K562 (cell line): Measurements from ENCODE around the gene SCGB1A1. TPM values are rescaled to one million over a fixed set of nuclear protein-coding genes. Genes with fewer than 3 reads are reported as not detected.

Source experiments
- MYNN ChIP-seq, 2 experiments: sonication (generic); formaldehyde crosslinking in 1 of 2; IDR thresholded peaks; 2 replicates each; pipeline versions ENCODE4 v1.5.0 to v1.6.1; 2016 to 2020; ENCODE audit warnings: antibody characterized with exemption in 1 of 2, missing genetic modification reagents in 1 of 2
- POU5F1 ChIP-seq: fragments of 150-350 bp; IDR thresholded peaks from 2 replicates; pipeline ENCODE4 v1.6.1; 2014; ENCODE audit warnings: borderline replicate concordance, low read length, low read depth, mild to moderate bottlenecking; ENCODE audit not compliant: partially characterized antibody
- polyA plus RNA-seq, 8 experiments: library from polyadenylated mRNA; depleted of rRNA in 4 of 8; stranded (reverse) in 5 of 8; unstranded in 3 of 8; fragments of >200 nt; fragmentation: Nextera tagmentation in 2 of 8; fragmentation: Illumina TruSeq in 1 of 8; extraction: Ambion mirVana in 2 of 8; extraction: Trizol in 1 of 8; gene quantifications; 2 replicates each; pipeline versions ENCODE4 v1.2.1 to v1.2.3, GENCODE V29; 2011 to 2014; ENCODE audit warnings: inconsistent platforms in 1 of 8, missing spikeins in 1 of 8
- total RNA-seq, 7 experiments: library from RNA; depleted of rRNA in 6 of 7; stranded (reverse); fragments of >200 nt in 6 of 7; fragmentation: Illumina TruSeq in 2 of 7; extraction: Trizol in 2 of 7; gene quantifications; 2 replicates each; pipeline versions ENCODE4 v1.2.1 to v1.2.3, GENCODE V29; 2011 to 2021; ENCODE audit warnings: low replicate concordance in 1 of 7
- TF ChIP-seq, protein P1 (sequence below), 2 experiments: fragments of 450-650 bp; formaldehyde crosslinking in 1 of 2; IDR thresholded peaks; 2 replicates each; pipeline versions ENCODE4 v1.4.0 to v1.6.1; 2014 to 2020; ENCODE audit warnings: mild to moderate bottlenecking in 2 of 2, borderline replicate concordance in 1 of 2, low read depth in 1 of 2
- TF ChIP-seq, protein P2 (sequence below), 2 experiments: fragments of 250-450 bp in 1 of 2; fragments of 450-650 bp in 1 of 2; sonication (Bioruptor Pico) in 1 of 2; IDR thresholded peaks; 2 replicates each; pipeline versions ENCODE4 v1.6.1 to v1.8.0; 2016 to 2021; ENCODE audit warnings: mild to moderate bottlenecking in 2 of 2, moderate library complexity in 2 of 2, missing compliant biosample characterization in 1 of 2, missing genetic modification characterization in 1 of 2
- TF ChIP-seq, protein P3 (sequence below), 2 experiments: fragments of 450-650 bp; IDR thresholded peaks; 2 replicates each; pipeline ENCODE4 v1.6.1; 2016; ENCODE audit warnings: mild to moderate bottlenecking in 2 of 2, borderline replicate concordance in 1 of 2, low read depth in 1 of 2, moderate library complexity in 1 of 2

The SCGB1A1 gene
- total and polyA plus RNA-seq, 9 of the 15 experiments (the other 6 are each of a cell fraction or from before 2014, with no cell fraction given): 0.55 TPM; not detected in 8

GRCh38 chr11:62398011-62398994, 20.5 kb upstream of the SCGB1A1 start (continued):
- TF ChIP-seq, protein P1, sequence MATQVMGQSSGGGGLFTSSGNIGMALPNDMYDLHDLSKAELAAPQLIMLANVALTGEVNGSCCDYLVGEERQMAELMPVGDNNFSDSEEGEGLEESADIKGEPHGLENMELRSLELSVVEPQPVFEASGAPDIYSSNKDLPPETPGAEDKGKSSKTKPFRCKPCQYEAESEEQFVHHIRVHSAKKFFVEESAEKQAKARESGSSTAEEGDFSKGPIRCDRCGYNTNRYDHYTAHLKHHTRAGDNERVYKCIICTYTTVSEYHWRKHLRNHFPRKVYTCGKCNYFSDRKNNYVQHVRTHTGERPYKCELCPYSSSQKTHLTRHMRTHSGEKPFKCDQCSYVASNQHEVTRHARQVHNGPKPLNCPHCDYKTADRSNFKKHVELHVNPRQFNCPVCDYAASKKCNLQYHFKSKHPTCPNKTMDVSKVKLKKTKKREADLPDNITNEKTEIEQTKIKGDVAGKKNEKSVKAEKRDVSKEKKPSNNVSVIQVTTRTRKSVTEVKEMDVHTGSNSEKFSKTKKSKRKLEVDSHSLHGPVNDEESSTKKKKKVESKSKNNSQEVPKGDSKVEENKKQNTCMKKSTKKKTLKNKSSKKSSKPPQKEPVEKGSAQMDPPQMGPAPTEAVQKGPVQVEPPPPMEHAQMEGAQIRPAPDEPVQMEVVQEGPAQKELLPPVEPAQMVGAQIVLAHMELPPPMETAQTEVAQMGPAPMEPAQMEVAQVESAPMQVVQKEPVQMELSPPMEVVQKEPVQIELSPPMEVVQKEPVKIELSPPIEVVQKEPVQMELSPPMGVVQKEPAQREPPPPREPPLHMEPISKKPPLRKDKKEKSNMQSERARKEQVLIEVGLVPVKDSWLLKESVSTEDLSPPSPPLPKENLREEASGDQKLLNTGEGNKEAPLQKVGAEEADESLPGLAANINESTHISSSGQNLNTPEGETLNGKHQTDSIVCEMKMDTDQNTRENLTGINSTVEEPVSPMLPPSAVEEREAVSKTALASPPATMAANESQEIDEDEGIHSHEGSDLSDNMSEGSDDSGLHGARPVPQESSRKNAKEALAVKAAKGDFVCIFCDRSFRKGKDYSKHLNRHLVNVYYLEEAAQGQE (IDR thresholded peaks at IDR 0.05; ENCODE audit: borderline replicate concordance): peak; percentile 16; the same call in 1 of the 2 replicates
- TF ChIP-seq, protein P1 (CRISPR knock-in tag; IDR thresholded peaks at IDR 0.05; ENCODE audit: low read depth): no peak
- TF ChIP-seq, protein P2, sequence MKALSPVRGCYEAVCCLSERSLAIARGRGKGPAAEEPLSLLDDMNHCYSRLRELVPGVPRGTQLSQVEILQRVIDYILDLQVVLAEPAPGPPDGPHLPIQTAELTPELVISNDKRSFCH (CRISPR knock-in tag; IDR thresholded peaks at IDR 0.05): no peak
- TF ChIP-seq, protein P2 (tag; IDR thresholded peaks at IDR 0.05): 0 out of 2 replicates have a peak, but pooled peaks have one; percentile 36
- TF ChIP-seq POU5F1 (no peak), MYNN (IDR thresholded peaks at IDR 0.05) (no peak), MYNN (CRISPR knock-in tag; IDR thresholded peaks at IDR 0.05) (no peak)
- TF ChIP-seq, protein P3, sequence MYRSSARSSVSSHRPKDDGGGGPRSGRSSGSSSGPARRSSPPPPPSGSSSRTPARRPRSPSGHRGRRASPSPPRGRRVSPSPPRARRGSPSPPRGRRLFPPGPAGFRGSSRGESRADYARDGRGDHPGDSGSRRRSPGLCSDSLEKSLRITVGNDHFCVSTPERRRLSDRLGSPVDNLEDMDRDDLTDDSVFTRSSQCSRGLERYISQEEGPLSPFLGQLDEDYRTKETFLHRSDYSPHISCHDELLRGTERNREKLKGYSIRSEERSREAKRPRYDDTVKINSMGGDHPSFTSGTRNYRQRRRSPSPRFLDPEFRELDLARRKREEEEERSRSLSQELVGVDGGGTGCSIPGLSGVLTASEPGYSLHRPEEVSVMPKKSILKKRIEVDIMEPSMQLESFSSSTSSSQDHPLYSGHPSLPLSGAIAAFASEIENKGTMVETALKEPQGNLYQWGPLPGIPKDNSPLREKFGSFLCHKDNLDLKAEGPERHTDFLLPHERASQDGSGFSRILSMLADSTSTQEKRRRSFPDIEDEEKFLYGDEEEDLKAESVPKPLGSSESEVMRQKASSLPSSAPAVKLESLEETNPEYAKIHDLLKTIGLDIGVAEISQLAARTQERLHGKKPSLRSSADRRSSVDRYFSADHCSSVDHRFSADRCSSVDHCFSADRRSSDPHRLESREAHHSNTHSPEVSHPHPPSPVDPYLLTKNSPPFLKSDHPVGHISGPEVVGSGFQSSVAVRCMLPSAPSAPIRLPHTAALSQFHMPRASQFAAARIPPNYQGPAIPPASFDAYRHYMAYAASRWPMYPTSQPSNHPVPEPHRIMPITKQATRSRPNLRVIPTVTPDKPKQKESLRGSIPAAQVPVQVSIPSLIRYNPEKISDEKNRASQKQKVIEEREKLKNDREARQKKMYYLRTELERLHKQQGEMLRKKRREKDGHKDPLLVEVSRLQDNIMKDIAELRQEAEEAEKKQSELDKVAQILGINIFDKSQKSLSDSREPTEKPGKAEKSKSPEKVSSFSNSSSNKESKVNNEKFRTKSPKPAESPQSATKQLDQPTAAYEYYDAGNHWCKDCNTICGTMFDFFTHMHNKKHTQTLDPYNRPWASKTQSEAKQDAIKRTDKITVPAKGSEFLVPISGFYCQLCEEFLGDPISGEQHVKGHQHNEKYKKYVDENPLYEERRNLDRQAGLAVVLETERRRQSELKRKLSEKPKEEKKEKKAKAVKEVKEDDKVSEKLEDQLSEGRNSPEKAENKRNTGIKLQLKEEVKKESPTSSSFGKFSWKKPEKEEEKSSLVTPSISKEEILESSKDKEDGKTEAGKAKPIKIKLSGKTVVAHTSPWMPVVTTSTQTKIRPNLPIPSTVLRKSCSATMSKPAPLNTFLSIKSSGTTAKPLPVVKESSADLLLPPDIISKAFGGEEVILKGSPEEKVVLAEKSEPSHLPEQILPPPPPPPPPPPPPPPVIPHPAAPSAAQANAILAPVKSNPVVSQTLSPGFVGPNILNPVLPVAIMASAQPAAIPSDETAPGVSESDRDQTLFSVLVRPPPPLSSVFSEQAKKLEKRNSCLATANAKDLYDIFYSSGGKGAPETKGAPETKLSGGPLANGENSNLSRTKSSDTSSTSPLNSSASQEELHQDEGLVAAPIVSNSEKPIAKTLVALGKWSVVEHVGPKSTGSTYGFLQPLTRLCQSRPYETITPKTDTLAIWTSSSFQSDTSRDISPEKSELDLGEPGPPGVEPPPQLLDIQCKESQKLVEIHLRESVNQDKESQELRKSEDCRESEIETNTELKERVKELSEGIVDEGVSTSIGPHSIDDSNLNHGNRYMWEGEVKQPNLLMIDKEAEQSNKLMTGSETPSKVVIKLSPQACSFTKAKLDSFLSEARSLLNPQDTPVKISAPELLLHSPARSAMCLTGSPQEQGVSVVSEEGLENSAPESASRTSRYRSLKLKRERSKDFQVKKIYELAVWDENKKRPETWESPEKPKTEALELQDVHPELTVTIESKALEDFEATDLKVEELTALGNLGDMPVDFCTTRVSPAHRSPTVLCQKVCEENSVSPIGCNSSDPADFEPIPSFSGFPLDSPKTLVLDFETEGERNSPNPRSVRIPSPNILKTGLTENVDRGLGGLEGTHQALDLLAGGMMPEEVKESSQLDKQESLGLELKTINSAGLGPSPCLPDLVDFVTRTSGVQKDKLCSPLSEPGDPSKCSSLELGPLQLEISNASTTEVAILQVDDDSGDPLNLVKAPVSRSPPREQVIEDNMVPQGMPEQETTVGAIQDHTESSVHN (IDR thresholded peaks at IDR 0.05; ENCODE audit: borderline replicate concordance in 1 of 2, low read depth in 1 of 2): no peak
